Upper lobe of left lung (tissue), 6 donors: Measurements from ENCODE around the gene ITGBL1. TPM values are rescaled to one million over a fixed set of nuclear protein-coding genes. Genes with fewer than 3 reads are reported as not detected.

Experiments
- ATAC-seq, 2 donors: fragments of 200-7000 bp; cut with Tn5 transposase; one replicate each; pipeline ENCODE4 v1.9.1; 2022; ENCODE audit warnings: mild to moderate bottlenecking in 2 of 2, moderate library complexity in 2 of 2; ENCODE audit not compliant: low FRiP score in 2 of 2
- DNase-seq, 2 donors: peaks; one replicate each; pipeline ENCODE4 v3.0.0-alpha.2; 2019 to 2020
- H3K27ac ChIP-seq, 4 donors: fragments of 200-600 bp; sonication (generic); one replicate each; pipeline ENCODE4 v1.5.1; 2016 to 2019
- H3K27me3 ChIP-seq, 4 donors: fragments of 200-600 bp; sonication (generic); one replicate each; pipeline ENCODE4 v1.5.1; 2017 to 2019
- H3K36me3 ChIP-seq, 4 donors: fragments of 200-600 bp; sonication (generic); one replicate each; pipeline ENCODE4 v1.5.1; 2016 to 2019
- H3K4me1 ChIP-seq, 4 donors: fragments of 200-600 bp; sonication (generic); one replicate each; pipeline ENCODE4 v1.5.1; 2018 to 2019
- H3K4me3 ChIP-seq, 4 donors: fragments of 200-600 bp; sonication (generic); one replicate each; pipeline ENCODE4 v1.5.1; 2017 to 2019; ENCODE audit warnings: mild to moderate bottlenecking in 2 of 4, moderate library complexity in 1 of 4
- H3K9me3 ChIP-seq, 4 donors: fragments of 200-600 bp; sonication (generic); one replicate each; pipeline ENCODE4 v1.5.1; 2018 to 2019
- EP300 ChIP-seq, 4 donors: sonication (generic); formaldehyde crosslinking; IDR thresholded peaks; one replicate each; pipeline ENCODE4 v1.5.1; 2017; ENCODE audit warnings: antibody characterized with exemption in 4 of 4, control low read depth in 2 of 4
- POLR2A ChIP-seq, 4 donors: fragments of 450-650 bp; IDR thresholded peaks; one replicate each; pipeline ENCODE4 v1.5.1; 2016 to 2017; ENCODE audit warnings: antibody characterized with exemption in 4 of 4, mild to moderate bottlenecking in 2 of 4
- POLR2AphosphoS5 ChIP-seq, 2 donors: sonication (generic); formaldehyde crosslinking; IDR thresholded peaks; one replicate each; pipeline ENCODE4 v1.5.1; 2017; ENCODE audit warnings: antibody characterized with exemption in 2 of 2
- WGBS, 2 donors: methylation state at CpG; one replicate each; pipeline ENCODE4 v1.1.5; 2017 to 2018; 5-methylcytosine and 5-hydroxymethylcytosine counted together
- total RNA-seq, 6 donors: library from RNA; depleted of rRNA in 4 of 6; stranded (reverse); fragments of >200 nt in 4 of 6; gene quantifications; one replicate each; pipeline versions ENCODE4 v1.1.0 to v1.2.1, GENCODE V29; 2016 to 2021
- TF ChIP-seq, protein P1 (sequence below), 6 experiments: fragments of 450-650 bp in 4 of 6; fragments of 200-600 bp in 2 of 6; sonication (generic) in 2 of 6; IDR thresholded peaks; one replicate each; pipeline ENCODE4 v1.5.1; 2016 to 2019; ENCODE audit warnings: antibody characterized with exemption in 6 of 6
- donor health status: DM: no; HTN: no; CAD: no; lungs with moderate emphysema.
- donor health status: DM: no; HTN: yes; CAD: no; lungs with severe emphysema.

ITGBL1 gene
- total RNA-seq, 6 donors from 2014 or later: 5.2 to 51.9 (median 21.9) TPM

DNA sequence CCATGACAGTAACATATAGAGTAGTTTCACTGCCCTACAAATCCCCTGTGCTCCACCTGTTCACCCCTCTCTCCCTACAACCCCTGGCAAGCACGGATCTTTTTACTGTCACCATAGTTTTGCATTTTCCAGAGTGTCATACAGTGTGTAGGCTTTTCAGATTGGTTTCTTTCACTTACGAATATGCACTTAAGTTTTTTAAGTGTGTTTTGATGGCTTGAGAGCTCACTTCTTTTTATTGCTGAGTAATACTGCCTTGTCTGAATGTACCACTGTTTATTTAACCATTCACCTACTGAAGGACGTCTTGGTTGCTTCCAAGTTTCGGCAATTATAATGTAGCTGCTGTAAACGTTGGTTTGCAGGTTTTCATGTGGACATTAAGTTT is 175.1 kb downstream of the ITGBL1 start:
- Histone ChIP-seq H3K9me3 (no peaks in the 10 kb centered on the region), H3K36me3 (no peaks in the 10 kb centered on the region), H3K4me1 (peaks cover 3 to 18% (median 13%) of the 10 kb centered on the region in 4 donors), H3K27ac (peak overlapping the region; percentile 12 to 55 (median 49)), H3K4me3 (peak overlapping the region in 3 of 4 donors; percentile 14 to 38 (median 37)), H3K27me3 (no peaks in the 10 kb centered on the region)
- ATAC-seq (peak; percentile 36 to 77), DNase-seq (no peak)
- WGBS, 2 donors: 48 to 52% methylated on average over 5 of the region's 5 CpGs
- TF ChIP-seq POLR2A (IDR thresholded peaks at IDR 0.05) (no peak), POLR2AphosphoS5 (IDR thresholded peaks at IDR 0.05) (no peak), EP300 (IDR thresholded peaks at IDR 0.05) (no peak)
- TF ChIP-seq, protein P1, sequence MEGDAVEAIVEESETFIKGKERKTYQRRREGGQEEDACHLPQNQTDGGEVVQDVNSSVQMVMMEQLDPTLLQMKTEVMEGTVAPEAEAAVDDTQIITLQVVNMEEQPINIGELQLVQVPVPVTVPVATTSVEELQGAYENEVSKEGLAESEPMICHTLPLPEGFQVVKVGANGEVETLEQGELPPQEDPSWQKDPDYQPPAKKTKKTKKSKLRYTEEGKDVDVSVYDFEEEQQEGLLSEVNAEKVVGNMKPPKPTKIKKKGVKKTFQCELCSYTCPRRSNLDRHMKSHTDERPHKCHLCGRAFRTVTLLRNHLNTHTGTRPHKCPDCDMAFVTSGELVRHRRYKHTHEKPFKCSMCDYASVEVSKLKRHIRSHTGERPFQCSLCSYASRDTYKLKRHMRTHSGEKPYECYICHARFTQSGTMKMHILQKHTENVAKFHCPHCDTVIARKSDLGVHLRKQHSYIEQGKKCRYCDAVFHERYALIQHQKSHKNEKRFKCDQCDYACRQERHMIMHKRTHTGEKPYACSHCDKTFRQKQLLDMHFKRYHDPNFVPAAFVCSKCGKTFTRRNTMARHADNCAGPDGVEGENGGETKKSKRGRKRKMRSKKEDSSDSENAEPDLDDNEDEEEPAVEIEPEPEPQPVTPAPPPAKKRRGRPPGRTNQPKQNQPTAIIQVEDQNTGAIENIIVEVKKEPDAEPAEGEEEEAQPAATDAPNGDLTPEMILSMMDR (IDR thresholded peaks at IDR 0.05): no peak

DNA sequence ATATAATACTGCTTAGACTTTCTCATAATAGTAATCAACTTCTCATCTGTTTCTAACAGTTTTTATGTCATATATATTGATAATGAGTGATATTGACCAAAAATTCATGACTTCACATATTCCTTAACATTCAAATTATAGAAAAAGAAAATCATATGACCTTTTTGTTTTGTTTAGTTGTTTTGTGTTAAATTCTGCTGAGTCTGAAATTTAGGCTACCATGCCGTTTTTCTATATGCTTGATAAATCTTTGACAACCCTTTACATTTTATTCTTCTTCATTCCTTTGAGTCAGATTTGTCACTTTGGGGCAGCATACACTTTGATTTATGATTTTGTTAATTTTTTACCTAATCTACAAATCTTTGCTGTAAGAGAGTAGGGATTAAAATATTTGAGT is 176.4 kb downstream of the ITGBL1 start:
- Histone ChIP-seq H3K9me3 (no peaks in the 10 kb centered on the region), H3K4me3 (no peak overlapping the region), H3K27me3 (no peaks in the 10 kb centered on the region), H3K36me3 (no peaks in the 10 kb centered on the region), H3K4me1 (peaks cover 3 to 13% (median 7%) of the 10 kb centered on the region in 4 donors), H3K27ac (no peak overlapping the region)
- 81 to 96% methylated on average over 1 of the region's 1 CpG for WGBS, 2 donors
- DNase-seq (no peak), ATAC-seq (no peak)
- TF ChIP-seq, protein P1 (IDR thresholded peaks at IDR 0.05): no peak
- TF ChIP-seq POLR2A (IDR thresholded peaks at IDR 0.05) (no peak), POLR2AphosphoS5 (IDR thresholded peaks at IDR 0.05) (no peak), EP300 (IDR thresholded peaks at IDR 0.05) (no peak)

DNA sequence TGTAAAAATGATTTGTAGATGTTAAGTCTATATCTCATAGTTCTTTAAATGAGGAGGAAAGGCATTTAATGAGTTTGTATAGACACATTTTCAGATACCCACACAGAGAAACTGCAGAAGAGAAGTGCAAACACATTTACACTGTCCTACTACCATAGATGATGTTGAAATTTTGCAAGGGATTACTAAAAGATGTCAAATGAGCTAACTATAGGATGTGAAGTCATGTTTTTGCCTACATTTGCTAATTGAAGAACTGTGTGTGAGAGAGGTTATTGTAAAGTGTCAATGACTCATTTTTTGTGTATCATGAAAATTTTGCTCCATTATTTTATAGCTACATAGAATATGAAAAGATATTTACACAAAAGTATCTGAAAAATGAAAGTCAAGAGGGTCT is 178.9 kb downstream of the ITGBL1 start:
- H3K4me1 ChIP-seq: no peaks in the 10 kb centered on the region
- no peak for ATAC-seq
- TF ChIP-seq POLR2A (IDR thresholded peaks at IDR 0.05): no peak
- TF ChIP-seq POLR2AphosphoS5 (IDR thresholded peaks at IDR 0.05): no peak
- TF ChIP-seq, protein P1 (IDR thresholded peaks at IDR 0.05): no peak
- no peak for TF ChIP-seq EP300 (IDR thresholded peaks at IDR 0.05)

DNA sequence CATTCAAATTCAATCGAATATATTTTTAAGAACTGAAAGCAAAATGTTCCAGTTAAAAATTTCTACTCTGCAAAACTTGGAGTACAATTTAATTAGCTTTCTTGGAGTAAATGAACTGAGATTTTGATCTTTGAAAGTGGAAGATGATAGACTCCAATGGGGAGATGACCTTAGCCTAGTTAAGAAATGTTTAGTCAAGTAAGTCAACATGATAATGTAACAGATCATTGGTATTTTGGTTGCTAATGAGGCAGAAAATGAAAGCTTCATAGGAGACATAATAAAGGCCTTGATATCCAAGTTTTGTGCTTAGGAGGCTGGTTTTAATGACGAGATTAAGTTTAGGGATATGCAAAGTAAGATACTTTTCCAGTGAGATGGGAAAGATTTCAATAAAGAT is 181.7 kb downstream of the ITGBL1 start:
- DNase-seq (no peak), ATAC-seq (no peak)
- no peaks in the 10 kb centered on the region for H3K36me3 ChIP-seq
- H3K4me1 ChIP-seq: no peaks in the 10 kb centered on the region
- H3K27me3 ChIP-seq: no peaks in the 10 kb centered on the region
- H3K27ac ChIP-seq: no peak overlapping the region
- TF ChIP-seq EP300 (IDR thresholded peaks at IDR 0.05): no peak
- TF ChIP-seq POLR2A (IDR thresholded peaks at IDR 0.05): no peak
- TF ChIP-seq POLR2AphosphoS5 (IDR thresholded peaks at IDR 0.05): no peak
- TF ChIP-seq, protein P1 (IDR thresholded peaks at IDR 0.05): no peak
- no peaks in the 10 kb centered on the region for H3K9me3 ChIP-seq
- 78 to 81% methylated on average over 2 of the region's 2 CpGs for WGBS, 2 donors
- H3K4me3 ChIP-seq: no peak overlapping the region

More for the DNA sequence above, 178.9 kb downstream of the ITGBL1 start:
- H3K27ac ChIP-seq: no peak overlapping the region
- H3K4me3 ChIP-seq: no peak overlapping the region
- no peaks in the 10 kb centered on the region for H3K9me3 ChIP-seq
- no peaks in the 10 kb centered on the region for H3K36me3 ChIP-seq
- H3K27me3 ChIP-seq: no peaks in the 10 kb centered on the region
- no peak for DNase-seq

DNA sequence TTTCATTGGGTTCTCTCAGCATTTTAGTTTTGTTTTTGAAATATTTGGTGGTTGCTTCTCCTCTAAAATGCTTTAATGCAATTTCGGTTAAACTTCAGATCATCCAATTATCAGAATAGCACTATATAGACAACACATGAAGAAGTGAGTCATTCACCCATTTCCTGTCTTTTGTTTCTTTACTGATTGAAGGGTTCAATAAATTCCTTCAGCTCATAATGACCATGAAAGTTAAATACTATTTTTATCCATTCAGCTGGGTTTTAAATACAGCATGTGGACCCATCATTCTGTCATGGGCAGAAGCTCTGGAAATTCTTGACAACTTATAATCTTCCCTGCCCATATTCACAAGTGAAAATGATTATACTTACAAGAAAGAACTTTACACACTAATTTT is 187.2 kb downstream of the ITGBL1 start:
- TF ChIP-seq, protein P1 (IDR thresholded peaks at IDR 0.05): no peak
- TF ChIP-seq POLR2A (IDR thresholded peaks at IDR 0.05): no peak
- no peak for TF ChIP-seq POLR2AphosphoS5 (IDR thresholded peaks at IDR 0.05)
- Histone ChIP-seq H3K4me3 (no peak overlapping the region), H3K4me1 (no peaks in the 10 kb centered on the region), H3K27ac (no peak overlapping the region), H3K27me3 (no peaks in the 10 kb centered on the region), H3K36me3 (no peaks in the 10 kb centered on the region), H3K9me3 (no peaks in the 10 kb centered on the region)
- DNase-seq (no peak), ATAC-seq (no peak)
- 75 to 87% methylated on average over 1 of the region's 1 CpG for WGBS, 2 donors
